ENCODE results near the gene ATP9A.

Gene ATP9A

DNA sequence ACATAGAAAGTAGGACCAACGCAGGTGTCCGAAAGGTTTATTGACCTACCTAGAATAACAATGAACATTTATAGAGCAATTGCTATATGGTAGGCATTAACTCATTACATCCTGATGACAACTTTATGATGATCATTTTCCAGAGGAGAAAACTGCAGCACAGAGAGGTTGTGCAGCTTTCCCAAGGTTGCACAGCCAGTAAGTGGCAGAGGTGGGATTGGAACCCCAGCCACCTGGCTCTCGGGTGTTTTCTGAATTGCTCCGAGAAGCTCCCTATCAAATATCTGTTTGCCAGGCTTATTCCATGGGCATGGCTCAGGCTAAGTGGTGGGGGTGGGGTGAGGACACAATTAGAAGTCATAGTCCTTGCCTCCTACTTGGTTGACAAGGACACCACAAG, 201.6 kb downstream of the ATP9A start:
- DNase-seq: no peak

DNA sequence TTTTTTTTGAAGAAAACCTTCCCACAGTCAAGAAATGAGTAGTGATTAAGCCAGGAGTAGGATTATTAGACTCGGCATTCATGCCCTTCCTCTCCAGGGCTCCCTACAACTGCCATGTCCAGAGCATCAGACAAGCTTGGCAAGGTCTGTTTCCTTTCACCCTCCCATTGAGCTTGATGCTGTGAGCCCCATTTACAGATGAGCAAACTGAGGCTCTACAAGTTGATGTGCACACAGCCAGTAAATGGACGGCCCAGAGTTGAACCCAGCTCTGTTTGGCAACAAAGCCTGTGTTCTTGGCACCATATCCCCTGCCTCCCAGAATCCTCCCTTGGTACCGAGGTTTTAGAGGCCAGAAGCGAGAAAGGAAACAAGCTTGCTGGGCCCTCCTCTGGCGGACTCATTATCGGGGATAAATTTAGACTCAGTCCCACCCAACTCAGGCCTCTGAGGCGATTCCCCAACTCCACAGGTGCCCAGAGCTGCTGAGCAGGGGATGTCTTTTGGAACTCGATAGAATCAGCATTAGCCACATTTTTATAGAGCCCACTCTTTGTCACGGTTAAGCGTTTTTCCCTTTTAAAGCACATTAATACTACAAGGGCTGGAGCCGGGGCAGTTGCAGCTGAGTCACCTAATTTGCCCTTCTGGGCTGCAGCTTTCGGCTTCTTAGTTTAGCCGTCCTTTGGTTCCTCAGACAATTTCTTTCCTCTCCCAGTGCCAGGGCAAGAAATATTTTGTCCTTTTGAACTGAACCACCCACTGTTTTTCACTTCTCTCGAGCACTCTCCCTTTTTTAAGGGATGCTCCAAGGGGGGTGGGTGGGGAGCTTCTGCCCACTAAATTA, 202.7 kb downstream of the ATP9A start:
- DNase-seq: peak; percentile 64

- peak; percentile 90 for DNase-seq
Measured at GRCh38 chr20:51563486-51564332, 204.5 kb downstream of the ATP9A start.

- no peak for DNase-seq
Measured at GRCh38 chr20:51563174-51563485, 205.1 kb downstream of the ATP9A start.

GRCh38 chr20:51562332-51563173, 205.6 kb downstream of the ATP9A start:
- peak; percentile 96 for DNase-seq

- DNase-seq: no peak
Measured at GRCh38 chr20:51562027-51562331, 206.2 kb downstream of the ATP9A start.

GRCh38 chr20:51560550-51561307, 207.5 kb downstream of the ATP9A start:
- DNase-seq: no peak

GRCh38 chr20:51560042-51560441, 208.1 kb downstream of the ATP9A start:
- DNase-seq: no peak

- no peak for DNase-seq
Measured at GRCh38 chr20:51554538-51555165, 213.5 kb downstream of the ATP9A start.

- DNase-seq: no peak
Measured at GRCh38 chr20:51553897-51554486, 214.2 kb downstream of the ATP9A start.

GRCh38 chr20:51551186-51551585, 217.0 kb downstream of the ATP9A start:
- no peak for DNase-seq

DNA sequence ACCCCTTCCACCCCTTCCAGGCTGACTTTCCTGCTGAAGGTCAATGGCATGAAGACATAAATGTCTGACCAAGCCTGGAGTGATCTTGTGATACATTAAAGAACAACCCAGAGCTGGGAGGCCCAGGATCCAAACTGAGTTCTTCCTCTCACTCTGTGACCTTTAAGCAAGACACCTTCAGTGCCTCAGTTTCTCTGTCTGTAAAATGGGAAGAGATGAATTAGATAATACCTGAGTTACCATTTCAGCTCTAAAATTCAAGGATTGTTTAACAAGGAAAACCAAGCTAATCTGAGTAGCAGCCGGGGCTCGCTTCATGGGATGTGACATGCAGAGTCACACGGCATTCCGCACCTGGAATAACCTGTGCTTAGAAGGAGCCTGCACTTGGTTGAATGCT, 218.7 kb downstream of the ATP9A start:
- DNase-seq: no peak

DNA sequence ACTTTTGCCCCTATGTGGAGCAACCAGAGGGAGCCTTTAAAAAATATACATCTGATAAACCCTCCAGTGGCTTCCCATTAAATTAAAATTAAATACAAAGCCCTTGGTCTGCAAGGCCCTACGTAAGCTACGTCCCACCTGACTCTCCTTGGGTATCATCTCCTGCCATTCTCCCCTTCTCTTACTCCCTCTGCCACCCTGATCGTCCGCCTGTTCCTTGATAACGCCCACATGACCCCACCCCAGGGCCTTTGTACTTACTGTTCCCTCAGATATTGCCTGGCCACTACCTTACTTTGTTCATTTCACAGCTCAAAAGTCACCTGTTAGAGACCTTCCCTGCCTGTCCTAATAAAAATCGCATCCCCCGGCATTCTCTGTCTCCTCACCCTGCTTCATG, 220.2 kb downstream of the ATP9A start:
- DNase-seq: no peak

All from islet precursor cell (in vitro differentiated cells).